Muscle of back (tissue), 11 donors: ENCODE results near the gene PHYHD1. TPM values are rescaled to one million over a fixed set of nuclear protein-coding genes. Genes with fewer than 3 reads are reported as not detected.

Source experiments
- DNase-seq, 3 donors: peaks; one replicate each; pipeline versions ENCODE4 v3.0.0 to v3.0.0-alpha.2; 2013
- polyA plus RNA-seq, 10 donors: library from polyadenylated mRNA; unstranded; fragments of 120-200 nt; gene quantifications; one replicate each; pipeline ENCODE4 v1.2.1, GENCODE V29; 2013; ENCODE audit not compliant: insufficient read length in 10 of 10

PHYHD1 gene
- polyA plus RNA-seq, 10 donors = 33.4 to 47.6 (median 38.8) TPM

DNA sequence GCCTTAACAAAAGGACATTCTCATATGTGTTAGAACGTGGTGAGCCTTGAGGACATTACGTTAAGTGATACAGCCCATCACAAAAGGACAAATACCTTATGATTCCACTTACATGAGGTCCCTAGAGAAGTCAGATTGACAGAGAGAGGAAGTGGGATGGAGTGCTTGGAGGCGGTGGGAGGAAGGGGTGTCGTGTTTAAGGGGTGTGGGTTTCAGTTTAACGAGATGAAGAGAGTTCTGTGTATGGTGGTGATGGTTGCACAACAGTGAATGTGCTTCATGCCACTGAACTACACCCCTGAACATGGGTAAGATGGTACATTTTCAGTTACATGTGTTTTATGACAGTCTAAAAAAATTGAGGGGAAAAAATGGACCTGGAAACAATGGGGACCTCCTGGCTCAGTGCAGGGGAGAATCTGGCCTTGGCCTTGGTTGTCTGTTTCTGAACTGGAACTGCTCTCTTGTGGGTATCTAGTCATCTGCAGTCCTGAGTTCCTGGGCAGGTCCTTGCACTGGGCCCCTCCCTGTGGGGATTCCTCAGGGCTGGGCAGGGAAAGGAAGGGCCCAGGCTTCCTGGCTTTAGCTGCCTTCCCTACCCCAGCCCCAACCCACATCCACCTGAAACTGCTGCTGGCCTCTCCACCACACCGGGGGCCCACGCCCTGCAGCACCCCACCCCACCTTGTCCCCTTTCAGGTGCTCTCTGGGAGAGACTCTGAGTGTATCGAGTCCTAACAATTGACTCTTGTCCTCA lies 21.0 kb upstream of the PHYHD1 start:
- no peak for DNase-seq

DNA sequence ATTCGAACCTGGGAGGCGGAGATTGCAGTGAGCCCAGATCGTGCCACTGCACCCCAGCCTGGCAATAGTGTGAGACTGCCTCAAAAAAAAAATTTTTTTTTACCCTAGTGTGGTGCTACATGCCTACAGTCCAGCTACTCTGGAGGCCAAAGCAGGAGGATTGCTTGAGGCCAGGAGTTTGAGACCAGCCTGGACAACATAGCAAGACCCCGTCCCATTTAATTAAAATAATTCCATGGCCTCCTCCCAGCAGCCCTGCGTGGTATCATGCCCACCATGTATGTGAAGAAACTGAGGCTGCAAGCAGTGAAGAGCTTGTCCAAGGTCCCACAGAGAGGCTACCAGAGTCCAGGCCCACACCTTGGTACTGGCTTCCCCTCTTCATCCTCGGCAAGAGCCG lies 19.4 kb upstream of the PHYHD1 start:
- DNase-seq = no peak

DNA sequence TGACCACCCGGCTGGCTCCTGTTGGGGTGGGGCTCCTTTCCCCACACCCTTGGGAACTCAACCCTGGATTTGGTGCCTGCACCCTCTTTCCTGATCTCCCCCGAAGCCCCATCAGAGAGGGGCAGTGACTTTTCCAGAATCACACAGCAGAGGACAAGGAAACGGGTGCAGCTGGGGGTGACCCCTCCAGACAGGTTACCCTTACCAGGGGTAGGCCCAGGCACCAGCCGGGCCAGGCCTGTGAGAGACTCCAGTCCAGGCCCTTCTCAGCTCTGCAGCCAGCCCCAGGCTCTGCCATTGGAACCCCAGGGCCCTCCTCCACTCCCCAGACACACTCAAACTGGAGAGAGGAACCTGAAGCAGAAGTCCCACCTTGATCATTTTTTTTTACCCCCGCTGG lies 19.0 kb upstream of the PHYHD1 start:
- no peak for DNase-seq

DNA sequence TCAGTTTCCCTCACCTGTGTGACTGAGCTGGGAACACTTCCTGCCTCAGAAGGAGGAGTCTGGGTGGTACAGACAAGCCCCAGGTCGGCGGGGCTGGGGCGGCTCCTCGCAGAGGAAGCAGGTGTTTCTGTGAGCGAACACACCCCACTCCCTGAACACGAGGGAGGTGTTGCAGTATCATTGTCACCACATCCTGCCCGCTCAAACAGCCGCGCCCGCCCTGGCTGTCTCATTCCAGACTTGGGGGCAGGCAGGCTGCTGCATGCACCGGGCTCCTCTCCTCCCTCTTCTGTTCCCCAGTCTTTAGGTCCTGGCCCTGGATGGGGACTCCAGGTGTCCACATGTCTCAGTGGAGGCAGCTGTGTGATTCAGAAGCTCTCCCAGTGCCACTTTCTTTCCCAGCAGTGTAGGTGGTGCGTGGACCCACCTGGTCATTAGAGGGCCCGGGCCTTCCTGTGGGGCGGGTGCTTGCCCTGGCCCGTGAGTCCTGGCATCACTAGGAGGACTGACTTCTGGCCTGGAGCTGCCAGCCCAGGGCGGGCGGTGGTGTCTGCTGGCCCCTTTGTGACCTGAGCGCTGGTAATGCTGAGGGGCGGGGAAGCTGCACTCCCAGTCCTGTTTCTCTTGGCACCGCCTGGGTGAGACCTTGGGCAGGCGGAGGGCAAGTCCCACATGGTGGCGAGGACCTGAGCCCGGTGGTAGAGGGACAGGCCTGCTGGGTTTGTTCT lies 18.3 kb upstream of the PHYHD1 start:
- no peak for DNase-seq

DNA sequence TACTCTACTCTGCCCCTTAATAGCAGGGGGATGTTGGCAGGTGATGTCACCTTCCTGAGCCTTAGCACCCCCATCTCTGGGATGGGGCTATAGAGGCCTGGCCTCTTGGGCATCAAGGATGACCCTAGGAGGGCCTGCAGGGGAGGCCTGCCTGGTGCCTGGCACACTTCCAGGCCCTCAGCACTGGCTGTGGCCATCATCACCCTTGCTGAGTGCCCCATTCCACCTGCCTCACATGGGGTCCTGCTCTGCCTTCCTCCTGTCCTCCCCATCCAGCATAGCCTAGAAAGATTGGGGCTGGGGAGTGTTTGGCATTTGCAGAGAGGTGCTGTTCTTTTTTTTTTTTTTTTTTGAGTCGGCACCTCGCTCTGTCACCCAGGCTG lies 17.7 kb upstream of the PHYHD1 start:
- DNase-seq = no peak

DNA sequence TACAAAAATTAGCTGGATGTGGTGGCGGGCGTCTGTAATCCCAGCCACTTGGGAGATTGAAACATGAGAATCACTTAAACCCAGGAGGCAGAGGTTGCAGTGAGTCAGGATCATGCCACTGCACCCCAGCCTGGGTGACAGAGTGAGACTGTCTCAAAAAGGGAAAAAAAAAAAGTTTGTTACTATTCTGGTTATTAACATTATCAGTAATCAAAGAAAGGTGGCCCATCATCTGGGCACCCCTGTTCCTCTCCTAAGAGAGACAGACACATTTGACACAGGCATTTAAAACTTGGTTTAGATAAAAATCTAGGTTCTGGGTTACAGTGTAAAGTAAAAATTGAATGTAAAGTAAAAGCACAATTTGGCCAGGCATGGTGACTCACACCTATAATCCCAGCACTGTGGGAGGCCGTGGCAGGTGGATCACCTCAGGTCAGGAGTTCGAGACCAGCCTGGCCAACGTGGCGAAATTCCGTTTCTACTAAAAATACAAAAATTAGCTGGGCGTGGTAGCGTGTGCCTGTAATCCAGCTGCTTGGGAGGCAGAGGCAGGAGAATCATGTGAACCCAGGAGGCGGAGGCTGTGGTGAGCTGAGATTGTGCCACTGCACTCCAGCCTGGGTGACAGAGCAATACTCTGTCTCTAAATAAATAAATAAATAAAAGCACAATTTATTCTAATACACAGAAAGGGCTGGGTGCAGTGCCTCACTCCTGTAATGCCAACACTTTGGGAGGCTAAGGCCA lies 16.7 kb upstream of the PHYHD1 start:
- no peak for DNase-seq

DNA sequence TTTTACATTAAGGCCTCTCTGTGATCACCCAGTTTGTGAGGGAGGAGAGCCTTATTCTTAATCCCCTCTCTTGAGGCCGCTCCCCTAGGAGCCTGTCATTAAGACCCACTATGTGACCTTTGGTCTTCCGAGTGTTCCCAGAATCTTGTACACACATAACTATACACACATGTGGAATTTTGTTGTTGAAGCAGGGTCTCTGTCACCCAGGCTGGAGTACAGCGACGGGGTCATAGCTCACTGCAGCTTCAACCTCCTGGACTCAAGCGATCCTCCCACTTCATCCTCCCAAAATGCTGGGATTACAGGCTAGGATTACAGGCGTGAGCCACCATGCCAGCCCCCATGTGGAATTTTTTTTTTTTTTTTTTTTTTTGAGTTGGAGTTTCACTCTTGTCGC lies 14.8 kb upstream of the PHYHD1 start:
- DNase-seq = no peak

DNA sequence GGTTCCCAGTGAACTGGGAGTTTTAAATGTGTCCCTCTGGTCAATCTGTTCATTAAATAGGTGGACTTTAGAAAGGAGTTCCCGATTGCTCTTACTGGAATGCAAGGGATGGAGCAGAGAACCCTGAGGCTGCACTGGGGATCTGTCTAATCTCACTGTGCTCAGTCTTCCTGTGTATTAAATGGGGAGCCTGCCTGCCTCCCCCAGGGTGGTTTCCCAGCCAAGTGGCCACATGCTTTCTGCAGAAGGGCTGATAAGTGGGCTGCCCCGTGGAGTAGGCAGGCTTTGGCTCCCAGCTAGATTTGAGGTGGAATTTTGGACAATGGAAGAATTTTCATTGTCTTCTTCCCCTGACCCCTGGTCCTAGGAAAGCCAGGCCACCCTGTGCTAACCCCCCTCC lies 14.0 kb upstream of the PHYHD1 start:
- DNase-seq = no peak

DNA sequence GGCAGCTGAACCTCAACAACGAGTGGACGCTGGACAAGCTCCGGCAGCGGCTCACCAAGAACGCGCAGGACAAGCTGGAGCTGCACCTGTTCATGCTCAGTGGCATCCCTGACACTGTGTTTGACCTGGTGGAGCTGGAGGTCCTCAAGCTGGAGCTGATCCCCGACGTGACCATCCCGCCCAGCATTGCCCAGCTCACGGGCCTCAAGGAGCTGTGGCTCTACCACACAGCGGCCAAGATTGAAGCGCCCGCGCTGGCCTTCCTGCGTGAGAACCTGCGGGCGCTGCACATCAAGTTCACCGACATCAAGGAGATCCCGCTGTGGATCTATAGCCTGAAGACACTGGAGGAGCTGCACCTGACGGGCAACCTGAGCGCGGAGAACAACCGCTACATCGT lies 12.4 kb upstream of the PHYHD1 start:
- DNase-seq = no peak

DNA sequence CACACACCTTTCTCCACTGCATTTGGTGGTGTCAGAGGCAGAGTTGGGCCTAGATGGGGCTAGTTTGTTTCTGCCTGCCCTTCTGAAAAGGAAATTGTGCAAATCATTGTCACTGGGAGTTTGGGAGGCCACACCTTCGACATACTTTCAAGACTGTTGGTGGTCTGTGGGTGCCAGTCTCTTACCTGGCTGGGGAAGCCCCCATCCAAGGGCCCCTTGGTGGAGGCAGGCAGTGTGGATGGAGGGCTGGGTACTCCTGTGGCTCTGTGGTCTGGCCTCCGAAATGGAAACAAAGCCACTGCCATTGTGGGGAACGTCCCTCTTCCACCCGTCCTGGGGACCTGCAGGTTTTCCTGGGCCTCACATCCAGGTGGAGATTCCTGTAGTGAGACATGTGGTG lies 10.9 kb upstream of the PHYHD1 start:
- no peak for DNase-seq

DNA sequence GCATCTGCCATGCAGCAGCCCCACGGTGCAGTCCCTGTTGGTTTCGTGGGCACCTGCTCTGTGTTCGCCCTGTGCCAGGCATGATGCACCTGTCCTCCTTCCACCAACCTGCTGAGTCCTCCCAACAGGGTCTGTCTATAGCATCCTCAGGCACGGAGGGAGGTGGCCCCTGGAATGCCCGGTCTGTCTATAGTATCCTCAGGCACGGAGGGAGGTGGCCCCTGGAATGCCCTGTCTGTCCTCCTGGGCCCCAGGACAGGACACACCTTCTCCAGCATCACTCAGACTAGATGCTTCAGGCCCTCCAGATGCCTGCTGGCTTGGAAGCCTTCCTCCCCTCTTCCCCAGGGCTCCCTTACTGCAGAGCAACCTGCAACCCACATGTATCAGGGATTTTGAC lies 9.9 kb upstream of the PHYHD1 start:
- no peak for DNase-seq

DNA sequence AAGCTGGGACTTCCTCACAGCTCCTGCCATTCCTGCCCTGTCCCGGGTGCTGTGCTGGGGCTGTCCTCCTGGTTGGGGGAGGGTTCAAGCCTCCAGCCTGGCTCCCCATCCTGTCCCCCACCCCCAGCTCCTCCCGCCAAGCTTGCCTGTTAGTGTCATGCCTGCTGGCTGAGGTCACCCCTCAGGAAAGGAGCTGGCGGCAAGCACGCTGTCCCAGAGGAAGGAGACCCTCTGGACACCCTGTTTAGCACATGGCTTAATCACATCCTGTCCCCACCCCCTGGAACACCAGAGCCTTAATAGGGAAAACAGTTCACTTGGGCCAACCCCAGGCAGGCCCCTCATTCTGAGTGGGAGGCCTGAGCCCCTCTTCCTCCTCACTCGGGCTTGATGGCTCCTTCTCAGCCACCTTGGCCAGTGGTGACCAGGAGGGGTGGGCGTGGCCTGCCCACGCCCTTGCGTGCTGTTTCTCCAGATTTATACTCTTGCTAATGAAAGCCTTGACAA lies 9.2 kb upstream of the PHYHD1 start:
- DNase-seq = peak; percentile 38 to 80 (median 73)

DNA sequence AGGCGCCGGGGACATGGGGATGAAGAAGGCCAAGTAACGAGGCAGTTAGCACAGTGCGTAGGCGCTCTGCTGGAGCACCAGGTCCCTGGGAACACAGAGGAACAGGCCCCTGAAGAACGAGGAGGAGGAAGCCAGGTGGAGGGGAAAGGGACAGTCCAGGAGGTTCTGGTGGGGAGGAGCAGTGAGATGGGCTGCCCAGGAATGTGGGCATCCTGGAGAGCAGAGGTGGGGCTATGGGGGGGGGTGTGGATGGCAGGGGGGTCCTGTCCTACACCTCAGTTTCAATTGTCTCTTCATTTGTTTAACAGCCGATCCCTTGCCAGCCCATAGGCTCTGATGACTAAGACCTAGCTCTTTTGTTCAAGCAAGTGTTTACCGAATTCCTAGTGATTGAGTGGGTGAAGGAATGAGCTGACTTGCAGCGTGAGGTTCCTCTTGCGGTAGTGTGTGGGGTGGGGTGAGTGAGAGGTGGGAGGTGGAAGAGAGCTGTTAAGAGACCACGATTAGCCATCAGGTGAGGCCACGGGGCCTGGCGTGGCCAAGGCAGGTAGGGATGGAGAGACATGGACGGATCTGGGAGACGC lies 8.4 kb upstream of the PHYHD1 start:
- peak in 1 of 3 donors; percentile 74 for DNase-seq

DNA sequence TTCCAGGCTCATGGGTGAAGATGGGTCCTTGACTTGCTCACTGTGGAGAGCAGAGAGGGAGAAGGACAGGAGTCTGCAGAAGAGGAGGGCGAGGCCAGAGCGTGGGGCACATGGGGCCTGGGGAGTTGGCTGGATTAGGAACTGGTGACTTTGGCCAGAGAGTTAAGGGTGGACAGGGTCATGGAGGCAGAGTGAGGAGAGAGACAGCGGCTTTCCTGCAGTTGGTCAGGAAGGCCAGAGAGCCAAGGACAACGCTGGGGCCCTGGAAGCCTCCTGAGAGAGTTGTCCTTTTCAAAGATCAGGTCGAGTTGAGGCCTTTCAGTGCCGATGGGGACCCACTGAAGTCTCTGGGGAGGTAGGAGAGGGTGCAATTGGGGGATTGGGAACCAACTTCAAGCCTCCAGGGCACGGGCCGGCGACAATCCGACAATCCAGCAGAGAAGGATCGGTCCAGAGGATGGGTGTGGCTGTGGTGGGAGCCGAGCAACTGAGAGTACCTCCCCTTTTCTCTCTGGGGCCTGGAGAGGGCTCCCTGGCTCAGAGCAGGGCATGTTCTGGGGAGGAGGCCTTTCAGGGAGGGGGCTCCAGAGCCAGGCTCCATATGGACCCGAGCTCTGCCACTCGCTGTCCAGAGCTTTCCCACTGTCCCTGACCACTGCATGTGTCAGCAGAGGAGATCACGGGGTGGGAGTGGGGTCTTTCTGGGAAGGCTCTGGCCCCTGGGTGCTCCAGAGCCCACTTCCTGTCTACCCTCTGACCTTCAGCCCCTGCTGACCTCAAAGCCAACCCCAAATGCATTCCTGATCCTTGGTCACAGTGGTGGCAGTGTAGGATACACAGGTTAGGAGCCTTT lies 7.5 kb upstream of the PHYHD1 start:
- no peak for DNase-seq

DNA sequence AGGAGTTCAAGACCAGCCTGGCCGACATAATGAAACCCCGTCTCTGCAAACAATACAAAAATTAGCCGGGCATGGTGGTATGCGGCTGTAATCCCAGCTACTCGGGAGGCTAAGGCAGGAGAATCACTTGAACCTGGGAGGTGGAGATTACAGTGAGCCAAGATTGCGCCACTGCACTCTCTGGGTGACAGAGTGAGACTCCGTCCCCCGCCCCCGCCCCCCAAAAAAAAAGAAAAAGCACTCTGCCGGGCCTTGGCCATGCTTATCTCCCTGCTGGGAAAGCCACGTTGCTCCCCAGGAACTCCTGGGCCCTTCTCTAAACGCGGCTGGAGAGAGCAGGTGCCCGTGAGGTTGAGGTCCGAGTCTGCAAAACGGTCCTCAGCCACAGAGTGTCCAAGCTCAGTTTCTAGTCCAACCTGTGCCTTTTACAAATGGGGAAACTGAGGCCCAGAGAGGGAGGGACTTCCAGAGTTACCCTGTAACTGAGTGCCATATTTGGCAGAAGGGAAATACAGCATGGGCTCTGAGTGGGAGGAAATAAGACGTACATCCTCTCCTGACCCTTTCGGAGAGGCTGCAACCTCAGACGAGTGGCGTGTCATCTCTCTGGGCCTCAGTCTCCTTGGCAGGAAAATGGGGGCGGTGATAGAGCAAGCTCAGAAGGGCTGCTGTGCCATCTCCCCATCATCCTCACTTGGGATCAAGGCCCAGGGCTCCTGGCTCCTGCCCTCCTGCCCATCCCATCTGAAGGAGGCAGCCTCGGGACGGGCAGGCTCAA lies 6.6 kb upstream of the PHYHD1 start:
- no peak for DNase-seq

DNA sequence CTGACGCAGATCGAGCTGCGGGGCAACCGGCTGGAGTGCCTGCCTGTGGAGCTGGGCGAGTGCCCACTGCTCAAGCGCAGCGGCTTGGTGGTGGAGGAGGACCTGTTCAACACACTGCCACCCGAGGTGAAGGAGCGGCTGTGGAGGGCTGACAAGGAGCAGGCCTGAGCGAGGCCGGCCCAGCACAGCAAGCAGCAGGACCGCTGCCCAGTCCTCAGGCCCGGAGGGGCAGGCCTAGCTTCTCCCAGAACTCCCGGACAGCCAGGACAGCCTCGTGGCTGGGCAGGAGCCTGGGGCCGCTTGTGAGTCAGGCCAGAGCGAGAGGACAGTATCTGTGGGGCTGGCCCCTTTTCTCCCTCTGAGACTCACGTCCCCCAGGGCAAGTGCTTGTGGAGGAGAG lies 4.6 kb upstream of the PHYHD1 start:
- peak in 1 of 3 donors; percentile 46 for DNase-seq

DNA sequence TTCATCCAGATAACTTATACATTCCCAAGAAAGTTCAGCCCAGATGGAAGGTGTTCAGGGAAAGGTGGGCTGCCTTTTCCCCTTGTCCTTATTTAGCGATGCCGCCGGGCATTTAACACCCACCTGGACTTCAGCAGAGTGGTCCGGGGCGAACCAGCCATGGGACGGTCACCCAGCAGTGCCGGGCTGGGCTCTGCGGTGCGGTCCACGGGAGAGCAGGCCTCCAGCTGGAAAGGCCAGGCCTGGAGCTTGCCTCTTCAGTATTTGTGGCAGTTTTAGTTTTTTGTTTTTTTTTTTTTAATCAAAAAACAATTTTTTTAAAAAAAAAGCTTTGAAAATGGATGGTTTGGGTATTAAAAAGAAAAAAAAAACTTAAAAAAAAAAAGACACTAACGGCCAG lies 4.0 kb upstream of the PHYHD1 start:
- DNase-seq = no peak

DNA sequence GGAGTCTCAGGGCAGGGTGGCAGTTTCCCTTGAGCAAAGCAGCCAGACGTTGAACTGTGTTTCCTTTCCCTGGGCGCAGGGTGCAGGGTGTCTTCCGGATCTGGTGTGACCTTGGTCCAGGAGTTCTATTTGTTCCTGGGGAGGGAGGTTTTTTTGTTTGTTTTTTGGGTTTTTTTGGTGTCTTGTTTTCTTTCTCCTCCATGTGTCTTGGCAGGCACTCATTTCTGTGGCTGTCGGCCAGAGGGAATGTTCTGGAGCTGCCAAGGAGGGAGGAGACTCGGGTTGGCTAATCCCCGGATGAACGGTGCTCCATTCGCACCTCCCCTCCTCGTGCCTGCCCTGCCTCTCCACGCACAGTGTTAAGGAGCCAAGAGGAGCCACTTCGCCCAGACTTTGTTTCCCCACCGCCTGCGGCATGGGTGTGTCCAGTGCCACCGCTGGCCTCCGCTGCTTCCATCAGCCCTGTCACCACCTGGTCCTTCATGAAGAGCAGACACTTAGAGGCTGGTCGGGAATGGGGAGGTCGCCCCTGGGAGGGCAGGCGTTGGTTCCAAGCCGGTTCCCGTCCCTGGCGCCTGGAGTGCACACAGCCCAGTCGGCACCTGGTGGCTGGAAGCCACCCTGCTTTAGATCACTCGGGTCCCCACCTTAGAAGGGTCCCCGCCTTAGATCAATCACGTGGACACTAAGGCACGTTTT lies 3.5 kb upstream of the PHYHD1 start:
- DNase-seq = peak; percentile 77 to 92 (median 80)

DNA sequence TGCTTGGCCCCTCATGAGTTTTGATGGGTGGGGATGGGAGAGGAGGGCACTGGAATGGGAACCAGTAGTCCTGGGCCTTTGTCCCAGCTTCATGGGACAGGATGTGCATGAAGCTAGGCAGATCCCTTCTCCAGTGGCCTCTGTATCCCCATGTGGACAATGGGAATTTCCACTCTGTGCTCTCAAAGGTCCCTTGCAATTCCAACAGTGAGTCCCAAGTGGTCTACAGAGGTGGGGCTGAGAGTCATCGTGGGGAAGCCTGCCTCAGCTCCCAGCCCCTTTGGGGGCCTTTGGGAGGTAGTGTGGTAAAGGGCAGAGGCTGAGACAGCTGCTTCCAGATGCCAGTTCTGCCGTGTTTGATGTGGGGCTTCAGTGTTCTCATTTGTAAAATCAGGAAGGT lies 1.9 kb upstream of the PHYHD1 start:
- no peak for DNase-seq
